Caco-2 (cell line): ENCODE data around the gene RAB40B. TPM values are rescaled to one million over a fixed set of nuclear protein-coding genes. Genes with fewer than 3 reads are reported as not detected.

Experiments used
- BruUV-seq: library from RNA; stranded (reverse); fragments of 400-500 nt; replicated peaks from 2 replicates; lab custom pipeline; 2021; lab: Mats Ljungman, UMichigan
- CTCF ChIA-PET: fragments of 300-600 bp; sonication (Branson Sonifier 250); formaldehyde crosslinking; loops from one replicate; lab custom pipeline; 2022; ENCODE audit warnings: antibody characterized with exemption; lab: Charles Lee
- POLR2A ChIA-PET: fragments of 300-600 bp; sonication (Branson Sonifier 250); formaldehyde crosslinking; loops from one replicate; lab custom pipeline; 2022; ENCODE audit warnings: antibody characterized with exemption; lab: Charles Lee
- DNase-seq, 2 experiments: peaks; one replicate each; pipeline versions ENCODE4 v3.0.0 to v3.0.0-alpha.2; 2020 to 2022
- H3K27me3 ChIP-seq: replicated peaks from 2 replicates; pipeline ENCODE4 v1.6.0; 2011; ENCODE audit warnings: low read length; ENCODE audit not compliant: control insufficient read depth, insufficient read depth
- H3K36me3 ChIP-seq: 2 replicates; pipeline ENCODE4 v1.5.1; 2011; ENCODE audit warnings: low read length; ENCODE audit not compliant: control insufficient read depth, insufficient read depth
- H3K4me1 ChIP-seq: fragments of 250-450 bp; sonication (Bioruptor Pico); 2 replicates; pipeline ENCODE4 v1.5.1; 2020; ENCODE audit warnings: mild to moderate bottlenecking
- H3K4me3 ChIP-seq: 2 replicates; pipeline ENCODE4 v1.5.1; 2011; ENCODE audit warnings: low read depth, mild to moderate bottlenecking, control low read depth, low read length
- H3K9me3 ChIP-seq: fragments of 250-450 bp; sonication (Bioruptor Pico); 2 replicates; pipeline ENCODE4 v1.5.1; 2020; ENCODE audit warnings: mild to moderate bottlenecking, moderate library complexity
- H3K27ac Mint-ChIP-seq: one replicate; pipeline ENCODE4 v1.8.0; 2022; ENCODE audit warnings: mixed read lengths; ENCODE audit not compliant: unreplicated experiment
- H3K27me3 Mint-ChIP-seq: one replicate; pipeline ENCODE4 v1.8.0; 2022; ENCODE audit warnings: mixed read lengths; ENCODE audit not compliant: insufficient read depth, unreplicated experiment
- H3K36me3 Mint-ChIP-seq: one replicate; pipeline ENCODE4 v1.8.0; 2022; ENCODE audit warnings: mild to moderate bottlenecking, mixed read lengths; ENCODE audit not compliant: insufficient read depth, unreplicated experiment
- H3K4me1 Mint-ChIP-seq: one replicate; pipeline ENCODE4 v1.8.0; 2022; ENCODE audit warnings: low read depth, mixed read lengths; ENCODE audit not compliant: unreplicated experiment
- H3K4me3 Mint-ChIP-seq: one replicate; pipeline ENCODE4 v1.8.0; 2022; ENCODE audit warnings: mild to moderate bottlenecking, moderate library complexity, mixed read lengths; ENCODE audit not compliant: unreplicated experiment
- H3K9me3 Mint-ChIP-seq: one replicate; pipeline ENCODE4 v1.8.0; 2022; ENCODE audit warnings: mixed read lengths; ENCODE audit not compliant: unreplicated experiment
- intact Hi-C: fragments of 100-400 bp; cut with micrococcal nuclease; formaldehyde crosslinking; loops from one replicate; pipeline ENCODE4 v1.10.0; 2022; ENCODE audit not compliant: unreplicated experiment
- total RNA-seq: library from RNA; stranded (reverse); gene quantifications from 2 replicates; pipeline ENCODE4 v1.2.3, GENCODE V29; 2022
- TF ChIP-seq, protein P1 (sequence below), 2 experiments: fragments of 200-600 bp in 1 of 2; IDR thresholded peaks; 1 replicate in 1 of 2; 2 replicates in 1 of 2; pipeline versions ENCODE4 v1.5.1 to v1.8.0; 2011 to 2022; ENCODE audit warnings: antibody characterized with exemption in 1 of 2, control low read depth in 1 of 2, inconsistent platforms in 1 of 2, low read depth in 1 of 2, low read length in 1 of 2, mild to moderate bottlenecking in 1 of 2, moderate library complexity in 1 of 2; ENCODE audit not compliant: insufficient read depth in 1 of 2, severe bottlenecking in 1 of 2, unreplicated experiment in 1 of 2

The RAB40B gene
- total RNA-seq, 1 experiment from 2014 or later: 8.8 TPM

DNA sequence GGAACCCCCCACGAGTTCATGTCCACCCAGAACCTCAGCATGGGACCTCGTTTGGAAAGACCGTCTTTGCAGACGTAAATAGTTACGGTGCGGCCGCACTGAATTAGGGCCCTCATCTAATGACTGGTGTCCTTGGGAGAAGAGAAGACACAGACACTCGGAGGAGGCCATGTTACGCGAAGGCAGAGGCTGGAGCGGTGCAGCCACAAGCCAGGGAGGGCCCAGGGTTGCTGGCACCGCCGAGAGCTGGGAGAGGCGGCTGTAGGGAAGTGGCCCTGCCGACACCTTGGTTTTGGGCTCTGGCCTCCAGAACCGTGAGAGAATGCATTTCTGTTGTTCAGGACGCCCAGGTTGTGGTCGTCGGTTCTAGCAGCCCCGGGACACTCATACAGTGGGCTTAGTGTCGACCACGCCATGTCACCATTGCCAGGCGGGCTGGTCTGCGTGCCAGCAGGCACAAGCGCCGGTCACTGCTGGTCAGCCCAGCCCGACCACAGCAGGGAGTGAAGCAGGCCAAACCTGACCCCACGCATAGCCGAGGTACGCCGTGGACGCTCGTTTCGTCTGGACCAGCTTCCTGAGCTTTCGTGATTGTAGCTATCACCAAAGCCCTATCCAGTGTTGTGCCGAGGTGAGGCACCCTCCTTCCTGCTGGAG, 39.6 kb downstream of the RAB40B start:
- H3K9me3 ChIP-seq: no peaks in the 10 kb centered on the region
- CTCF ChIA-PET: no interaction called here
- Mint-ChIP-seq H3K36me3 (no peaks in the 10 kb centered on the region), H3K27me3 (no peaks in the 10 kb centered on the region), H3K27ac (no peak overlapping the region), H3K9me3 (no peaks in the 10 kb centered on the region), H3K4me1 (peaks cover 8% of the 10 kb centered on the region), H3K4me3 (no peak overlapping the region)
- H3K36me3 ChIP-seq: no peaks in the 10 kb centered on the region
- H3K4me1 ChIP-seq: no peaks in the 10 kb centered on the region
- POLR2A ChIA-PET: no interaction called here
- intact Hi-C loops: no loop called here
- no TSS peak for BruUV-seq
- no peak for DNase-seq
- no peak overlapping the region for H3K4me3 ChIP-seq
- TF ChIP-seq, protein P1, sequence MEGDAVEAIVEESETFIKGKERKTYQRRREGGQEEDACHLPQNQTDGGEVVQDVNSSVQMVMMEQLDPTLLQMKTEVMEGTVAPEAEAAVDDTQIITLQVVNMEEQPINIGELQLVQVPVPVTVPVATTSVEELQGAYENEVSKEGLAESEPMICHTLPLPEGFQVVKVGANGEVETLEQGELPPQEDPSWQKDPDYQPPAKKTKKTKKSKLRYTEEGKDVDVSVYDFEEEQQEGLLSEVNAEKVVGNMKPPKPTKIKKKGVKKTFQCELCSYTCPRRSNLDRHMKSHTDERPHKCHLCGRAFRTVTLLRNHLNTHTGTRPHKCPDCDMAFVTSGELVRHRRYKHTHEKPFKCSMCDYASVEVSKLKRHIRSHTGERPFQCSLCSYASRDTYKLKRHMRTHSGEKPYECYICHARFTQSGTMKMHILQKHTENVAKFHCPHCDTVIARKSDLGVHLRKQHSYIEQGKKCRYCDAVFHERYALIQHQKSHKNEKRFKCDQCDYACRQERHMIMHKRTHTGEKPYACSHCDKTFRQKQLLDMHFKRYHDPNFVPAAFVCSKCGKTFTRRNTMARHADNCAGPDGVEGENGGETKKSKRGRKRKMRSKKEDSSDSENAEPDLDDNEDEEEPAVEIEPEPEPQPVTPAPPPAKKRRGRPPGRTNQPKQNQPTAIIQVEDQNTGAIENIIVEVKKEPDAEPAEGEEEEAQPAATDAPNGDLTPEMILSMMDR (IDR thresholded peaks at IDR 0.05; ENCODE audit: insufficient read depth in 1 of 2, low read depth in 1 of 2, low read length in 1 of 2, severe bottlenecking in 1 of 2, unreplicated experiment in 1 of 2): no peak
- no peaks in the 10 kb centered on the region for H3K27me3 ChIP-seq

DNA sequence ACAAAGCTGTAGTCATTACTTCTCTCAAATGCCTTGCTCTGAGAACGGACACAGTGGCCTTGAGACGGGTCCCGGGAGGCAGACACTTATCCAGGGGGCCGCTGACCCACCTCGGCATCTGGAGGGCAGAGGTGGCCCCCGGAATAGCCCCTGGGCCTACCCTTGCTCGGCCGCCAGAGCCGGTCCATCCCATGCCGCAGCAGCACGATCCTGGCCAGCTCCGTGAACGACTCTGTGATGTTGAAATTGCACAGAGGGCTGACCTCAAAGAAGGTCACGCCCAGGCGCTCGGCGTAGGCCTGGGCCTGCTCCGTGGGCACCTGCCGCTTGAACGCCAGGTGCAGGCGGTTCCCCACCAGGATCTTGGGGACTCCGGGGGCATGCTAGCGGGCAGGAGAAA, 40.2 kb downstream of the RAB40B start:
- Histone ChIP-seq H3K4me1 (no peaks in the 10 kb centered on the region), H3K27me3 (no peaks in the 10 kb centered on the region), H3K4me3 (no peak overlapping the region), H3K9me3 (no peaks in the 10 kb centered on the region), H3K36me3 (no peaks in the 10 kb centered on the region)
- Mint-ChIP-seq H3K4me1 (peaks cover 8% of the 10 kb centered on the region), H3K4me3 (no peak overlapping the region), H3K27me3 (no peaks in the 10 kb centered on the region), H3K36me3 (no peaks in the 10 kb centered on the region), H3K9me3 (no peaks in the 10 kb centered on the region), H3K27ac (no peak overlapping the region)
- no peak for DNase-seq
- TF ChIP-seq, protein P1 (IDR thresholded peaks at IDR 0.05; ENCODE audit: insufficient read depth in 1 of 2, low read depth in 1 of 2, low read length in 1 of 2, severe bottlenecking in 1 of 2, unreplicated experiment in 1 of 2): no peak
- no TSS peak for BruUV-seq
- CTCF ChIA-PET: no interaction called here
- intact Hi-C loops: no loop called here
- POLR2A ChIA-PET: no interaction called here

DNA sequence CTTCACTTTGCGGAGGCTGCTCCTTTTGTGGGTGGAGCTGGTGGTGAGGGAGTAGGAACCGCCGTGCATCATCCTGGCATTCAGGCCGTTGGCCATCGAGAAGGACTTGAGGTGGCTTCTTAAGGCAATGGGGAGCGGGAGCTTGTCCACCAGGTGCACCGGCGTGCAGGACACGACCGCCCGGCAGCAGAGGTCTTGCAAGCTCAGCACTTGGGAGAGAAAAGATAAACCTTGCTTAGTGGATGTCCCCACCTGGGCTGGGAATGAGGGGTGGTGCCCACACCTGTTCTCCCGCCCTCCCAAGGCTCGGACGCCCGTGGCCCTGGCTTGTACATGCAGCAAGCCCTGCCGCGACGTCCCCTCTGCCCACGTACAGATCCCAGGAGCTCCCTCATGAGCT, 40.6 kb downstream of the RAB40B start:
- Mint-ChIP-seq H3K36me3 (no peaks in the 10 kb centered on the region), H3K4me3 (no peak overlapping the region), H3K4me1 (peaks cover 8% of the 10 kb centered on the region), H3K27ac (no peak overlapping the region), H3K9me3 (no peaks in the 10 kb centered on the region), H3K27me3 (no peaks in the 10 kb centered on the region)
- H3K36me3 ChIP-seq: no peaks in the 10 kb centered on the region
- ChIA-PET POLR2A (no interaction called here), CTCF (interaction anchor here (0.6 kb wide), 1 partner anchor 37 kb away, joined by 3 read pairs; no protein-coding TSS in a partner anchor)
- H3K27me3 ChIP-seq: no peaks in the 10 kb centered on the region
- H3K4me3 ChIP-seq: no peak overlapping the region
- TF ChIP-seq, protein P1 (IDR thresholded peaks at IDR 0.05; ENCODE audit: insufficient read depth in 1 of 2, low read depth in 1 of 2, low read length in 1 of 2, severe bottlenecking in 1 of 2, unreplicated experiment in 1 of 2): no peak
- DNase-seq: no peak
- no peaks in the 10 kb centered on the region for H3K9me3 ChIP-seq
- no TSS peak for BruUV-seq
- no peaks in the 10 kb centered on the region for H3K4me1 ChIP-seq
- intact Hi-C loops: no loop called here
